ENCODE results near the gene C4orf50.

The C4orf50 gene

GRCh38 chr4:5991405-5991804 is 26.8 kb downstream of the C4orf50 start:
- no peak for DNase-seq

- no peak for DNase-seq
Observed at GRCh38 chr4:5990446-5991160, 27.6 kb downstream of the C4orf50 start.

- DNase-seq: no peak
Observed at GRCh38 chr4:5989236-5990225, 28.7 kb downstream of the C4orf50 start.

- DNase-seq: no peak
Observed at GRCh38 chr4:5988086-5988845, 30.0 kb downstream of the C4orf50 start.

GRCh38 chr4:5984843-5985242 is 33.4 kb downstream of the C4orf50 start:
- no peak for DNase-seq

- no peak for DNase-seq
Observed at GRCh38 chr4:5982156-5982973, 35.9 kb downstream of the C4orf50 start.

GRCh38 chr4:5980436-5981155 is 37.6 kb downstream of the C4orf50 start:
- DNase-seq: no peak

GRCh38 chr4:5979981-5980380 is 38.2 kb downstream of the C4orf50 start:
- no peak for DNase-seq

- no peak for DNase-seq
Observed at GRCh38 chr4:5976921-5977320, 41.3 kb downstream of the C4orf50 start.

- no peak for DNase-seq
Observed at GRCh38 chr4:5976431-5976830, 41.8 kb downstream of the C4orf50 start.

GRCh38 chr4:5974321-5974720 is 43.9 kb downstream of the C4orf50 start:
- no peak for DNase-seq

GRCh38 chr4:5973486-5974220 is 44.6 kb downstream of the C4orf50 start:
- DNase-seq: no peak

- DNase-seq: no peak
Observed at GRCh38 chr4:5973033-5973432, 45.2 kb downstream of the C4orf50 start.

- no peak for DNase-seq
Observed at GRCh38 chr4:5972571-5972970, 45.7 kb downstream of the C4orf50 start.

GRCh38 chr4:5971078-5971450 is 47.2 kb downstream of the C4orf50 start:
- DNase-seq: peak in 2 of 14 donors; percentile 50 to 91

GRCh38 chr4:5970381-5971077 is 47.7 kb downstream of the C4orf50 start:
- no peak for DNase-seq

GRCh38 chr4:5969777-5970176 is 48.5 kb downstream of the C4orf50 start:
- DNase-seq: no peak

- no peak for DNase-seq
Observed at GRCh38 chr4:5969336-5969735, 48.9 kb downstream of the C4orf50 start.

GRCh38 chr4:5968246-5968645 is 50.0 kb downstream of the C4orf50 start:
- DNase-seq: no peak

- no peak for DNase-seq
Observed at GRCh38 chr4:5967783-5968182, 50.4 kb downstream of the C4orf50 start.
